Measurements from ENCODE around the gene F9. TPM values are rescaled to one million over a fixed set of nuclear protein-coding genes. Genes with fewer than 3 reads are reported as not detected.

The F9 gene
- total RNA-seq, 1 donor from 2014 or later: not detected

DNA sequence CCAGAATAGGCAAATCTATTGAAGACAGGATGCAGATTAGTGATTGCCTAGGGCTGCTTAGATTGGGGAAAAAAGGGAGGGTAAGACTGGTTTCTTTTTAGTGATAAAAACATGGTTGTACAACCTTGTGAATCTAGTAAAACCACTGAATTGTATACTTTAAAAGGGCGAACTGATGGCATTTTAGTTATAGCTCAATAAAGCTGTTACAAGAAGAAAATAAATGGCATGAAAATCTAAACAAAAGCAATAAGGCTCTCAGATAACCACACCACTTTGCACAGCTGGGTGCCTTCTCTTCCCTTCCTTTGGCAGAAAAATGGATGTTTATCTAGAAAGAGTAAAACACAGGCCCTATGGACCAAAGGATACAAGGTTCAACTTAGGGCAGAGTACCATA lies 69.6 kb downstream of the F9 start:
- DNase-seq (ENCODE audit: low read depth in 2 of 2): no peak

Other genes starting within 250 kb of the F9 start
- under 0.01 TPM in 2 replicates for gene MCF2, start 177.4 kb downstream of the F9 start, total RNA-seq

Data from dermis microvascular lymphatic vessel endothelial cell (primary cell).